Karpas-422 (cell line): ENCODE measurements around the gene RSBN1. TPM values are rescaled to one million over a fixed set of nuclear protein-coding genes. Genes with fewer than 3 reads are reported as not detected.
A peak's percentile ranks its signal among the peaks of the same experiment; 100 is the strongest.

ENCODE experiments used
- DNase-seq: peaks from one replicate; pipeline ENCODE4 v3.0.0-alpha.2; 2015
- H2AFZ ChIP-seq: fragments of 200-600 bp; sonication (generic); 2 replicates; pipeline ENCODE4 v1.6.1; 2014; ENCODE audit warnings: antibody characterized with exemption, low read length, mixed read lengths
- H3K27ac ChIP-seq: fragments of 200-600 bp; sonication (generic); 2 replicates; pipeline ENCODE4 v1.5.1; 2014; ENCODE audit warnings: mild to moderate bottlenecking, low read length, moderate library complexity
- H3K27me3 ChIP-seq: fragments of 200-600 bp; sonication (generic); 2 replicates; pipeline ENCODE4 v1.6.1; 2014; ENCODE audit warnings: low read length, mixed read lengths
- H3K36me3 ChIP-seq: fragments of 200-600 bp; sonication (generic); 2 replicates; pipeline ENCODE4 v1.6.1; 2014; ENCODE audit warnings: low read length, mixed read lengths; ENCODE audit not compliant: insufficient read depth
- H3K4me1 ChIP-seq: fragments of 200-600 bp; sonication (generic); 2 replicates; pipeline ENCODE4 v1.6.1; 2014; ENCODE audit warnings: mild to moderate bottlenecking, low read length, mixed read lengths
- H3K4me2 ChIP-seq: fragments of 200-600 bp; sonication (generic); 2 replicates; pipeline ENCODE4 v1.6.1; 2014; ENCODE audit warnings: low read length, low read depth, mild to moderate bottlenecking; ENCODE audit not compliant: poor library complexity, severe bottlenecking
- H3K4me3 ChIP-seq: fragments of 200-600 bp; sonication (generic); 2 replicates; pipeline ENCODE4 v1.5.1; 2014; ENCODE audit warnings: mild to moderate bottlenecking, antibody characterized with exemption, low read length, mixed read lengths
- H3K79me2 ChIP-seq: fragments of 200-600 bp; sonication (generic); 2 replicates; pipeline ENCODE4 v1.6.1; 2014; ENCODE audit warnings: mild to moderate bottlenecking, low read length, mixed read lengths
- H3K9ac ChIP-seq: fragments of 200-600 bp; sonication (generic); 2 replicates; pipeline ENCODE4 v1.6.0; 2014; ENCODE audit warnings: low read length
- H3K9me2 ChIP-seq: fragments of 200-600 bp; sonication (generic), shearing (Covaris generic); replicated peaks from 2 replicates; pipeline ENCODE4 v1.6.0; 2014; ENCODE audit warnings: mild to moderate bottlenecking, low read length, moderate library complexity; ENCODE audit not compliant: insufficient read depth
- H3K9me3 ChIP-seq: fragments of 300-700, 200-600 bp; sonication (generic); 2 replicates; pipeline ENCODE4 v1.6.1; 2014; ENCODE audit warnings: low read length, mixed read lengths
- H4K20me1 ChIP-seq: fragments of 200-600 bp; sonication (generic); 2 replicates; pipeline ENCODE4 v1.6.1; 2014; ENCODE audit warnings: mild to moderate bottlenecking, antibody characterized with exemption, low read length, low read depth; ENCODE audit not compliant: insufficient read depth
- total RNA-seq: library from RNA; depleted of rRNA; stranded (reverse); fragments of >200 nt; shearing (Covaris generic); gene quantifications from 2 replicates; pipeline ENCODE4 v1.2.3, GENCODE V29; 2014; ENCODE audit warnings: low replicate concordance; rRNA removed

The RSBN1 gene
- total RNA-seq, result 15.0 and 23.2 TPM in 2 replicates

- Histone ChIP-seq H2AFZ (peak within 1 kb of the TSS; percentile 67; the same call in 1 of the 2 replicates), H3K9me3 (no peaks in the 10 kb centered on the region), H3K79me2 (peaks cover 45% of the 10 kb centered on the region), H3K4me2 (peak within 1 kb of the TSS; percentile 90), H3K27ac (peak within 1 kb of the TSS; percentile 85), H3K4me1 (peaks cover 34% of the 10 kb centered on the region), H3K9me2 (no peaks in the 10 kb centered on the region), H3K4me3 (peak within 1 kb of the TSS; percentile 81), H4K20me1 (0 out of 2 replicates have a peak, but pooled peaks cover 2% of the 10 kb centered on the region), H3K9ac (peak within 1 kb of the TSS; percentile 89), H3K27me3 (no peaks in the 10 kb centered on the region), H3K36me3 (peaks cover 10% of the 10 kb centered on the region; the same call in 1 of the 2 replicates)
- DNase-seq, result peak; percentile 100
These were observed at the start of gene RSBN1 for GRCh38 chr1:113811888-113812660. TSS of gene RSBN1 (minus strand) at chr1:113812476. CDS start at chr1:113812412, 64 bp downstream.

GRCh38 chr1:113861641-113862040 lies 49.4 kb upstream of the RSBN1 start:
- no peak overlapping the region for H3K4me3 ChIP-seq
- no peak overlapping the region for H2AFZ ChIP-seq
- H3K79me2 ChIP-seq, result peaks cover 8% of the 10 kb centered on the region
- H3K9me2 ChIP-seq, result no peaks in the 10 kb centered on the region
- H3K9ac ChIP-seq, result no peak overlapping the region
- H3K4me2 ChIP-seq, result no peak overlapping the region
- DNase-seq, result no peak
- H4K20me1 ChIP-seq, result no peaks in the 10 kb centered on the region
- no peak overlapping the region for H3K27ac ChIP-seq
- H3K27me3 ChIP-seq, result no peaks in the 10 kb centered on the region
- H3K36me3 ChIP-seq, result no peaks in the 10 kb centered on the region
- no peaks in the 10 kb centered on the region for H3K9me3 ChIP-seq
- peaks cover 49% of the 10 kb centered on the region for H3K4me1 ChIP-seq

- H4K20me1 ChIP-seq, result no peaks in the 10 kb centered on the region
- H3K4me2 ChIP-seq, result peak overlapping the region; percentile 78
- H3K36me3 ChIP-seq, result peaks cover 5% of the 10 kb centered on the region; the same call in 1 of the 2 replicates
- peaks cover 10% of the 10 kb centered on the region for H3K79me2 ChIP-seq
- H3K9me2 ChIP-seq, result no peaks in the 10 kb centered on the region
- H2AFZ ChIP-seq, result peak overlapping the region; percentile 64; the same call in 1 of the 2 replicates
- no peaks in the 10 kb centered on the region for H3K27me3 ChIP-seq
- no peak for DNase-seq
- H3K4me1 ChIP-seq, result peaks cover 53% of the 10 kb centered on the region
- H3K27ac ChIP-seq, result peak overlapping the region; percentile 92
- no peak overlapping the region for H3K4me3 ChIP-seq
- H3K9ac ChIP-seq, result 0 out of 2 replicates have a peak overlapping the region, but pooled peaks have one; percentile 58
- no peaks in the 10 kb centered on the region for H3K9me3 ChIP-seq
These were observed 48.6 kb upstream of the RSBN1 start for GRCh38 chr1:113860891-113861290.

- peak overlapping the region; percentile 78 for H3K4me2 ChIP-seq
- DNase-seq, result peak; percentile 92
- H3K4me3 ChIP-seq, result peak overlapping the region; percentile 45
- H3K9me2 ChIP-seq, result no peaks in the 10 kb centered on the region
- H3K9ac ChIP-seq, result peak overlapping the region; percentile 58
- no peaks in the 10 kb centered on the region for H3K9me3 ChIP-seq
- peak overlapping the region; percentile 92 for H3K27ac ChIP-seq
- no peaks in the 10 kb centered on the region for H3K27me3 ChIP-seq
- peak overlapping the region; percentile 64; the same call in 1 of the 2 replicates for H2AFZ ChIP-seq
- no peaks in the 10 kb centered on the region for H4K20me1 ChIP-seq
- H3K4me1 ChIP-seq, result peaks cover 53% of the 10 kb centered on the region
- peaks cover 10% of the 10 kb centered on the region for H3K79me2 ChIP-seq
- H3K36me3 ChIP-seq, result peaks cover 7% of the 10 kb centered on the region; the same call in 1 of the 2 replicates
These were observed 47.4 kb upstream of the RSBN1 start for GRCh38 chr1:113859478-113860175.

GRCh38 chr1:113858982-113859381 lies 46.7 kb upstream of the RSBN1 start:
- H3K27ac ChIP-seq, result peak overlapping the region; percentile 92
- peak overlapping the region; percentile 40; the same call in 1 of the 2 replicates for H2AFZ ChIP-seq
- H3K9me3 ChIP-seq, result no peaks in the 10 kb centered on the region
- H4K20me1 ChIP-seq, result no peaks in the 10 kb centered on the region
- peaks cover 10% of the 10 kb centered on the region for H3K79me2 ChIP-seq
- H3K4me2 ChIP-seq, result peak overlapping the region; percentile 78
- DNase-seq, result no peak
- peak overlapping the region; percentile 45 for H3K4me3 ChIP-seq
- peak overlapping the region; percentile 58 for H3K9ac ChIP-seq
- H3K27me3 ChIP-seq, result no peaks in the 10 kb centered on the region
- peaks cover 8% of the 10 kb centered on the region; the same call in 1 of the 2 replicates for H3K36me3 ChIP-seq
- H3K9me2 ChIP-seq, result no peaks in the 10 kb centered on the region
- H3K4me1 ChIP-seq, result peaks cover 53% of the 10 kb centered on the region

GRCh38 chr1:113858418-113858817 lies 46.1 kb upstream of the RSBN1 start:
- Histone ChIP-seq H3K9ac (peak overlapping the region; percentile 58), H3K9me3 (no peaks in the 10 kb centered on the region), H3K27ac (peak overlapping the region; percentile 92), H3K27me3 (no peaks in the 10 kb centered on the region), H3K4me2 (peak overlapping the region; percentile 78), H2AFZ (peak overlapping the region; percentile 40; the same call in 1 of the 2 replicates), H3K36me3 (peaks cover 8% of the 10 kb centered on the region; the same call in 1 of the 2 replicates), H4K20me1 (no peaks in the 10 kb centered on the region), H3K4me3 (peak overlapping the region; percentile 45), H3K4me1 (peaks cover 53% of the 10 kb centered on the region), H3K9me2 (no peaks in the 10 kb centered on the region), H3K79me2 (peaks cover 10% of the 10 kb centered on the region)
- DNase-seq, result peak; percentile 85

- H2AFZ ChIP-seq, result peak overlapping the region; percentile 40; the same call in 1 of the 2 replicates
- H3K27me3 ChIP-seq, result no peaks in the 10 kb centered on the region
- peak; percentile 72 for DNase-seq
- peaks cover 8% of the 10 kb centered on the region; the same call in 1 of the 2 replicates for H3K36me3 ChIP-seq
- H3K9me2 ChIP-seq, result no peaks in the 10 kb centered on the region
- peak overlapping the region; percentile 62 for H3K4me3 ChIP-seq
- peaks cover 10% of the 10 kb centered on the region for H3K79me2 ChIP-seq
- peak overlapping the region; percentile 78 for H3K4me2 ChIP-seq
- no peaks in the 10 kb centered on the region for H3K9me3 ChIP-seq
- H3K4me1 ChIP-seq, result peaks cover 53% of the 10 kb centered on the region
- peak overlapping the region; percentile 92 for H3K27ac ChIP-seq
- H3K9ac ChIP-seq, result peak overlapping the region; percentile 58
- H4K20me1 ChIP-seq, result no peaks in the 10 kb centered on the region
These were observed 45.5 kb upstream of the RSBN1 start for GRCh38 chr1:113857776-113858175.
